ENCODE measurements around the gene ICA1. TPM values are rescaled to one million over a fixed set of nuclear protein-coding genes. Genes with fewer than 3 reads are reported as not detected.

ICA1 gene
- total and polyA plus RNA-seq, 2 of the 4 experiments (the other 2 are of a cell fraction), result not detected

DNA sequence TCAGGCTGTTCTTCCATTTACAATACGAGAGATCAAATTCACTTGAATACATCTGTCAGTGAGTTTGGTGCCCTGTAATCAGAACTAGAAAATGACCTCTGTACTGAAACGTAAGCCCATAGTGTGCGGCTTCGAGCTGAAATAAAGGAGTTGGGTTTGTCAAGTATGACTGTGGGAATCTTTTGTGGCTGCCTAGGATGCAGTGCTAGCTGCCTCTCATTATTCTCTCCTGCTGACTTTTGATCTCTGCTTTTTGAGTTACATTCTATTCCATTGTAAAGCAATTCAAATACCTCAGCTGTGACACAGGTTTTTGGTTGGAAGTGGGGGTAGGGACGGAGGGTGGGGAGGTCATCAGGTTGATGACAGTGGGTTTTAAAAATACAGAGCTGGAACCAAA, 40.4 kb downstream of the ICA1 start:
- Histone ChIP-seq H3K56ac (ENCODE audit: extremely low read depth, insufficient read depth, low read length) (no peak overlapping the region), H2AK5ac (ENCODE audit: low read depth, low read length) (no peak overlapping the region), H2BK20ac (ENCODE audit: low read depth, low read length) (no peak overlapping the region), H3K4me3 (ENCODE audit: insufficient read depth, low read depth, low read length) (no peak overlapping the region), H3K4me1 (ENCODE audit: control insufficient read depth, insufficient read depth, low read length) (no peaks in the 10 kb centered on the region), H2BK15ac (ENCODE audit: low read depth, low read length) (no peak overlapping the region), H2AFZ (replicated peaks; ENCODE audit: low read length, poor library complexity) (no peak overlapping the region), H2AK9ac (replicated peaks; ENCODE audit: low read depth, low read length, poor library complexity) (no peak overlapping the region), H3K36me3 (ENCODE audit: control insufficient read depth, insufficient read depth, low read length) (no peaks in the 10 kb centered on the region), H3K27me3 (ENCODE audit: control insufficient read depth, insufficient read depth, low read length) (no peaks in the 10 kb centered on the region), H3K9ac (ENCODE audit: low read depth, low read length) (no peak overlapping the region), H3K4ac (ENCODE audit: low read depth, low read length) (no peak overlapping the region), H4K5ac (ENCODE audit: low read depth, low read length) (no peak overlapping the region), H3K14ac (replicated peaks; ENCODE audit: low read depth, low read length) (no peak overlapping the region), H2BK5ac (ENCODE audit: low read depth, low read length, poor library complexity, severe bottlenecking) (no peak overlapping the region), H3K9me1 (ENCODE audit: insufficient read depth, low read length) (no peaks in the 10 kb centered on the region), H3K9me3 (ENCODE audit: control insufficient read depth, insufficient read depth, low read length) (no peaks in the 10 kb centered on the region), H4K20me1 (ENCODE audit: insufficient read depth, low read length) (no peaks in the 10 kb centered on the region), H3K23ac (ENCODE audit: low read depth, low read length) (no peak overlapping the region), H3K79me1 (ENCODE audit: low read depth in 1 of 2, low read length in 2 of 2) (no peaks in the 10 kb centered on the region), H3K18ac (ENCODE audit: low read depth, low read length) (no peak overlapping the region), H4K8ac (ENCODE audit: low read depth in 2 of 2, low read length in 2 of 2) (no peak overlapping the region), H3K4me2 (ENCODE audit: low read depth, low read length) (no peak overlapping the region), H2BK120ac (ENCODE audit: low read depth, low read length) (no peak overlapping the region), H3K27ac (ENCODE audit: insufficient read depth, low read length) (no peak overlapping the region), H4K91ac (ENCODE audit: insufficient read depth, low read depth, low read length) (no peak overlapping the region)
- TF ChIP-seq CTCF (conservative IDR thresholded peaks at IDR 0.05; ENCODE audit: low read depth, low read length) (no peak), FOS (IDR thresholded peaks at IDR 0.05; ENCODE audit: low read depth, low read length) (no peak), BHLHE40 (IDR thresholded peaks at IDR 0.05; ENCODE audit: low read depth, low read length) (no peak), POLR2A (IDR thresholded peaks at IDR 0.05; ENCODE audit: low read depth, low read length) (no peak), RAD21 (IDR thresholded peaks at IDR 0.05; ENCODE audit: low read length) (no peak), RFX5 (IDR thresholded peaks at IDR 0.05; ENCODE audit: low read depth, low read length) (no peak), CHD1 (IDR thresholded peaks at IDR 0.05; ENCODE audit: low read depth, low read length) (no peak), SMC3 (IDR thresholded peaks at IDR 0.05; ENCODE audit: low read depth, low read length) (no peak), CEBPB (IDR thresholded peaks at IDR 0.05; ENCODE audit: low read depth, low read length) (no peak), NFE2L2 (IDR thresholded peaks at IDR 0.05; ENCODE audit: low read depth, low read length) (no peak), RCOR1 (IDR thresholded peaks at IDR 0.05; ENCODE audit: insufficient replicate concordance, low read length) (no peak), MAFK (IDR thresholded peaks at IDR 0.05; ENCODE audit: low read depth, low read length) (no peak)
- TF ChIP-seq, protein P1, sequence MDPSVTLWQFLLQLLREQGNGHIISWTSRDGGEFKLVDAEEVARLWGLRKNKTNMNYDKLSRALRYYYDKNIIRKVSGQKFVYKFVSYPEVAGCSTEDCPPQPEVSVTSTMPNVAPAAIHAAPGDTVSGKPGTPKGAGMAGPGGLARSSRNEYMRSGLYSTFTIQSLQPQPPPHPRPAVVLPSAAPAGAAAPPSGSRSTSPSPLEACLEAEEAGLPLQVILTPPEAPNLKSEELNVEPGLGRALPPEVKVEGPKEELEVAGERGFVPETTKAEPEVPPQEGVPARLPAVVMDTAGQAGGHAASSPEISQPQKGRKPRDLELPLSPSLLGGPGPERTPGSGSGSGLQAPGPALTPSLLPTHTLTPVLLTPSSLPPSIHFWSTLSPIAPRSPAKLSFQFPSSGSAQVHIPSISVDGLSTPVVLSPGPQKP (IDR thresholded peaks at IDR 0.05; ENCODE audit: borderline replicate concordance, low read depth, low read length), result no peak
- dilution Hi-C loops (cut with HindIII; ENCODE audit: low sequenced_read_pairs, unreplicated experiment) (no loop called here), intact Hi-C loops (cut with micrococcal nuclease) (no loop called here), in situ Hi-C loops (cut with MboI; ENCODE audit: low sequenced_read_pairs) (loop anchor here (25.0 kb wide), 2 partner anchors 559 to 1109 kb away; no protein-coding TSS in a partner anchor)
- BruUV-seq (replicated peaks), result no TSS peak
- CTCF ChIA-PET, result no interaction called here
- no peak for DNase-seq
- whole genome bisulfite sequencing, 2 experiments (ENCODE audit: extremely low coverage in 2 of 2, insufficient read length in 1 of 2), result 80% methylated on average over 1 of the region's 5 CpGs; no CpG with 5 or more reads in 1 of the 2 experiments
- no peak for ATAC-seq (ENCODE audit: low read depth)
- POLR2A ChIA-PET (ENCODE audit: unreplicated experiment), result no interaction called here

All from IMR-90 (cell line).